ENCODE measurements around the gene FHAD1.

GRCh38 chr1:15272782-15273127 lies 25.7 kb downstream of the FHAD1 start:
- TF ChIP-seq POLR2AphosphoS5 (IDR thresholded peaks at IDR 0.05; ENCODE audit: low read depth, low read length), result no peak
- no peak for TF ChIP-seq REST (IDR thresholded peaks at IDR 0.05; ENCODE audit: insufficient read depth in 1 of 2, low read depth in 2 of 2, low read length in 2 of 2)
- no peak for TF ChIP-seq SIN3A (IDR thresholded peaks at IDR 0.05; ENCODE audit: borderline replicate concordance, insufficient read depth, low read length)
